Calu3 (cell line): ENCODE results near the gene CNOT6. TPM values are rescaled to one million over a fixed set of nuclear protein-coding genes. Genes with fewer than 3 reads are reported as not detected.

Source experiments
- BruUV-seq: library from RNA; stranded (reverse); fragments of 400-500 nt; replicated peaks from 2 replicates; lab custom pipeline; 2021; lab: Mats Ljungman, UMichigan
- CTCF ChIA-PET: fragments of 300-600 bp; sonication (Branson Sonifier 250); formaldehyde crosslinking; loops from one replicate; lab custom pipeline; 2022; ENCODE audit warnings: antibody characterized with exemption; lab: Charles Lee
- DNase-seq: peaks from one replicate; pipeline ENCODE4 v3.0.0; 2022
- H3K27ac Mint-ChIP-seq: one replicate; pipeline ENCODE4 v1.8.0; 2022; ENCODE audit warnings: mixed read lengths; ENCODE audit not compliant: unreplicated experiment
- H3K27me3 Mint-ChIP-seq: one replicate; pipeline ENCODE4 v1.8.0; 2022; ENCODE audit warnings: mixed read lengths; ENCODE audit not compliant: unreplicated experiment
- H3K36me3 Mint-ChIP-seq: one replicate; pipeline ENCODE4 v1.8.0; 2022; ENCODE audit warnings: mild to moderate bottlenecking, moderate library complexity, mixed read lengths; ENCODE audit not compliant: insufficient read depth, unreplicated experiment
- H3K4me1 Mint-ChIP-seq: one replicate; pipeline ENCODE4 v1.8.0; 2022; ENCODE audit warnings: mild to moderate bottlenecking, low read depth, mixed read lengths; ENCODE audit not compliant: unreplicated experiment
- H3K4me3 Mint-ChIP-seq: one replicate; pipeline ENCODE4 v1.8.0; 2022; ENCODE audit warnings: mild to moderate bottlenecking, low read depth, moderate library complexity, mixed read lengths; ENCODE audit not compliant: unreplicated experiment
- H3K9me3 Mint-ChIP-seq: one replicate; pipeline ENCODE4 v1.8.0; 2022; ENCODE audit warnings: low read depth, mixed read lengths; ENCODE audit not compliant: unreplicated experiment
- CTCF ChIP-seq: fragments of 200-600 bp; IDR thresholded peaks from one replicate; pipeline ENCODE4 v1.8.0; 2022; ENCODE audit warnings: antibody characterized with exemption; ENCODE audit not compliant: unreplicated experiment
- intact Hi-C: fragments of 100-400 bp; cut with micrococcal nuclease; formaldehyde crosslinking; loops from one replicate; pipeline ENCODE4 v1.10.0; 2022; ENCODE audit not compliant: unreplicated experiment
- total RNA-seq: library from RNA; stranded (reverse); gene quantifications from 2 replicates; pipeline ENCODE4 v1.2.3, GENCODE V29; 2022

Gene CNOT6
- total RNA-seq, 1 experiment from 2014 or later: 57.1 TPM

GRCh38 chr5:180467989-180468731, 26.0 kb upstream of the CNOT6 start:
- H3K4me1 Mint-ChIP-seq: peaks cover 29% of the 10 kb centered on the region
- no peaks in the 10 kb centered on the region for H3K27me3 Mint-ChIP-seq
- no peak for DNase-seq
- no peaks in the 10 kb centered on the region for H3K9me3 Mint-ChIP-seq
- peaks cover 12% of the 10 kb centered on the region for H3K36me3 Mint-ChIP-seq
- intact Hi-C loops: no loop called here
- no peak for TF ChIP-seq CTCF
- H3K27ac Mint-ChIP-seq: peak overlapping the region; percentile 86
- no TSS peak for BruUV-seq
- H3K4me3 Mint-ChIP-seq: peak overlapping the region; percentile 79
- CTCF ChIA-PET: interaction anchor here (1.1 to 1.3 kb wide), 3 partner anchors 10 to 175 kb away, joined by 3 to 5 read pairs (median 3); no protein-coding TSS in a partner anchor

GRCh38 chr5:180468732-180469585, 25.2 kb upstream of the CNOT6 start:
- no peaks in the 10 kb centered on the region for H3K9me3 Mint-ChIP-seq
- no TSS peak for BruUV-seq
- H3K27ac Mint-ChIP-seq: no peak overlapping the region
- H3K4me1 Mint-ChIP-seq: peaks cover 34% of the 10 kb centered on the region
- H3K4me3 Mint-ChIP-seq: peak overlapping the region; percentile 79
- CTCF ChIA-PET: interaction anchor here (1.3 kb wide), 1 partner anchor 175 kb away, joined by 3 read pairs; no protein-coding TSS in a partner anchor
- H3K27me3 Mint-ChIP-seq: no peaks in the 10 kb centered on the region
- intact Hi-C loops: no loop called here
- peaks cover 12% of the 10 kb centered on the region for H3K36me3 Mint-ChIP-seq
- TF ChIP-seq CTCF: no peak
- no peak for DNase-seq

- no peak for TF ChIP-seq CTCF
- CTCF ChIA-PET: no interaction called here
- no peaks in the 10 kb centered on the region for H3K9me3 Mint-ChIP-seq
- H3K4me3 Mint-ChIP-seq: no peak overlapping the region
- H3K36me3 Mint-ChIP-seq: peaks cover 12% of the 10 kb centered on the region
- H3K4me1 Mint-ChIP-seq: peaks cover 40% of the 10 kb centered on the region
- no peak overlapping the region for H3K27ac Mint-ChIP-seq
- no peaks in the 10 kb centered on the region for H3K27me3 Mint-ChIP-seq
- intact Hi-C loops: no loop called here
- no peak for DNase-seq
- BruUV-seq: no TSS peak
Observed at GRCh38 chr5:180469586-180469865, 24.7 kb upstream of the CNOT6 start.

DNA sequence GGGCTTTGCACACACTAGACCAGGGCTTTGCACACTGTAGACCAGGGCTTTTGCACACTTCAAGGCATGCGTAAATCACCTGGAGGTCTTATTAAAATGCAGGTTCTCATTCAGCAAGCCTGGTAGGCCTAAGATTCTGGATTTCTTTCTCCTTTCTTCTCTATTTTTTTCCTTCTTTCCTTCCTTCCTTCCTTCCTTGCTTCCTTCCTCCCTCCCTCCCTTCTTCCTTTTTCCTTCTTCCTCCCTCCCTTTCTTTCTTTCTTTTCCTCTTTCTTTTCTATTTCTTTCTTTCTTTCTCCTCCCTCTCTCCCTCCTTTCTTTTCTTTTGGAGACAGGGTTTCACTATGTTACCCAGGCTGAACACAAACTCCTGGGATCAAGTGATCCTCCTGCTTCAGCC, 24.3 kb upstream of the CNOT6 start:
- no peak for TF ChIP-seq CTCF
- no peak for DNase-seq
- peaks cover 41% of the 10 kb centered on the region for H3K4me1 Mint-ChIP-seq
- CTCF ChIA-PET: no interaction called here
- no peaks in the 10 kb centered on the region for H3K27me3 Mint-ChIP-seq
- H3K4me3 Mint-ChIP-seq: no peak overlapping the region
- H3K9me3 Mint-ChIP-seq: no peaks in the 10 kb centered on the region
- H3K27ac Mint-ChIP-seq: no peak overlapping the region
- BruUV-seq: no TSS peak
- intact Hi-C loops: loop anchor here (5.0 to 10.0 kb wide), 3 partner anchors 138 to 343 kb away; partner anchors contain the start of gene RASGEF1C
- H3K36me3 Mint-ChIP-seq: peaks cover 12% of the 10 kb centered on the region
